C4-2B (cell line): ENCODE data around the gene SFXN5.

Experiments
- ZFX ChIP-seq: fragments of 450-650 bp; IDR thresholded peaks from 2 replicates; pipeline ENCODE4 v1.6.1; 2017
- TF ChIP-seq, protein P1 (sequence below): fragments of 450-650 bp; conservative IDR thresholded peaks from 2 replicates; pipeline ENCODE4 v1.5.1; 2017; ENCODE audit warnings: mild to moderate bottlenecking

DNA sequence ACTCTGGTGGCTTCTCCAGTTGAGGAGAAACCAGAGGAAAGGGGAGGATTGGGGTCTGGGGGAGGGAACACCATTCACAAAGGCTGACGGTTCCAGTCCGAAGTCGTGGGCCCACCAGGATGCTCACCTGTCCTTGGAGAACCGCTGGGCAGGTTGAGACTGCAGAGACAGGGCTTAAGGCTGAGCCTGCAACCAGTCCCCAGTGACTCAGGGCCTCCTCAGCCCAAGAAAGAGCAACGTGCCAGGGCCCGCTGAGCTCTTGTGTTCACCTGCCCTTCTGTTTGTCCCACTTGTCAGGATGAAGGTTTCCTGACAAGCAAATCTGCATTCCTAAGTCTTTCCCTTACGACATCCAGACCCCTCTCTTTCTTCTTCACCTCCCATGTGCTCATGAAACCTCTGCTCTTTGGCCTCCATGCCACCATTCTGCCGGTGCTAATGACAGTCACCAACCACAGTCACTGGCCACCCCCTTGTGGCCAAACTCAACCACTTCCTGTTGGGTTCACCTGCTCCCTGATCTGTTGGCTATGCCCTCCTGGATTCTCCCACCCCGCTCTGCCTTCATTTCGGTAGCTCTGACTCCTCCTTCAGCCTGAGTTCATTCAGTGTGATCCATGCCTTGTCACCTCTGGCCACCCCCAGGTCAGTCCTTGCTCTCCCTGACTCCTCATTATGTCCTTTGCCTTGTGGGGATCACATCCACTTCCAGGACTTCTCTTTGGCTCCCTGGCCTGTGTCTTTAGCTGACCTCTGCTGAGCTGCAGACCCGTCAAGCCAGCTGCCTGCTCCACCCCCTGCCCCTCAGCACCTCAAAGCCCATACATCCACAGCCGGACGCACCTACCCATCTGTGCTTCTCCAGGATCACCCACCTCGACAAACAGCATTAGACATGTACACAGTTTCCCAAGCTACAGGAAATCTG lies 136.6 kb downstream of the SFXN5 start:
- TF ChIP-seq, protein P1, sequence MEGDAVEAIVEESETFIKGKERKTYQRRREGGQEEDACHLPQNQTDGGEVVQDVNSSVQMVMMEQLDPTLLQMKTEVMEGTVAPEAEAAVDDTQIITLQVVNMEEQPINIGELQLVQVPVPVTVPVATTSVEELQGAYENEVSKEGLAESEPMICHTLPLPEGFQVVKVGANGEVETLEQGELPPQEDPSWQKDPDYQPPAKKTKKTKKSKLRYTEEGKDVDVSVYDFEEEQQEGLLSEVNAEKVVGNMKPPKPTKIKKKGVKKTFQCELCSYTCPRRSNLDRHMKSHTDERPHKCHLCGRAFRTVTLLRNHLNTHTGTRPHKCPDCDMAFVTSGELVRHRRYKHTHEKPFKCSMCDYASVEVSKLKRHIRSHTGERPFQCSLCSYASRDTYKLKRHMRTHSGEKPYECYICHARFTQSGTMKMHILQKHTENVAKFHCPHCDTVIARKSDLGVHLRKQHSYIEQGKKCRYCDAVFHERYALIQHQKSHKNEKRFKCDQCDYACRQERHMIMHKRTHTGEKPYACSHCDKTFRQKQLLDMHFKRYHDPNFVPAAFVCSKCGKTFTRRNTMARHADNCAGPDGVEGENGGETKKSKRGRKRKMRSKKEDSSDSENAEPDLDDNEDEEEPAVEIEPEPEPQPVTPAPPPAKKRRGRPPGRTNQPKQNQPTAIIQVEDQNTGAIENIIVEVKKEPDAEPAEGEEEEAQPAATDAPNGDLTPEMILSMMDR = no peak; the same call in 1 of the 2 replicates
- TF ChIP-seq ZFX = no peak
